NB4 (cell line): ENCODE results near the gene LRRC34.

Experiments
- DNase-seq: peaks from one replicate; pipeline ENCODE4 v3.0.0; 2010; ENCODE audit warnings: low read depth
- H3K4me3 ChIP-seq: one replicate; pipeline ENCODE4 v1.5.1; 2011; ENCODE audit warnings: mild to moderate bottlenecking, low read depth, low read length, moderate library complexity
- MYC ChIP-seq: IDR thresholded peaks from 2 replicates; pipeline ENCODE4 v1.6.1; 2011; ENCODE audit warnings: low read depth, low read length
- POLR2A ChIP-seq: IDR thresholded peaks from 2 replicates; pipeline ENCODE4 v1.6.1; 2011; ENCODE audit warnings: mild to moderate bottlenecking; ENCODE audit not compliant: insufficient read length; ENCODE audit errors: extremely low read depth
- TF ChIP-seq, protein P1 (sequence below): IDR thresholded peaks from one replicate; pipeline ENCODE4 v1.5.1; 2012; ENCODE audit warnings: low read depth, low read length
- TF ChIP-seq, protein P2 (sequence below): IDR thresholded peaks from 2 replicates; pipeline ENCODE4 v1.6.1; 2011; ENCODE audit warnings: low read depth, low read length

The LRRC34 gene

DNA sequence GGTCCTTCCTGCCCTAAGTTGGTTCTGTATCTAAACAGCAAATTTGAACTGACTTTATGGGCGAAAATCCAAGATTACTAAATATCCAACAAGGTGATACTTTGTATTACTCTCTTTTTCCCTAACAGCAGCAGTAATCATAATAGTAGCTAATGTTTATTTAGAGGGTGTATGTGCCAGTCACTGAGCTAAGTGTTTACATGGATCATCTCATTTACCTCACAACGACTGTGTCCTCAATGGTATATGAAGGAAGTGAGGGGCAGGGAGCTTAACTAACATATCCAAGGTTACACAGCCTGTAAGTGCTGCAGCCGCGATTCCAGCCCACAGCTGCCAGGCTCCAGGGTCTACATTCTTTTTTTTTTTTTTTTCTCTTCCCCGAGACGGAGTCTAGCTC is 10.3 kb upstream of the LRRC34 start:
- no peak for DNase-seq
- TF ChIP-seq MYC (no peak), POLR2A (no peak)
- TF ChIP-seq, protein P1, sequence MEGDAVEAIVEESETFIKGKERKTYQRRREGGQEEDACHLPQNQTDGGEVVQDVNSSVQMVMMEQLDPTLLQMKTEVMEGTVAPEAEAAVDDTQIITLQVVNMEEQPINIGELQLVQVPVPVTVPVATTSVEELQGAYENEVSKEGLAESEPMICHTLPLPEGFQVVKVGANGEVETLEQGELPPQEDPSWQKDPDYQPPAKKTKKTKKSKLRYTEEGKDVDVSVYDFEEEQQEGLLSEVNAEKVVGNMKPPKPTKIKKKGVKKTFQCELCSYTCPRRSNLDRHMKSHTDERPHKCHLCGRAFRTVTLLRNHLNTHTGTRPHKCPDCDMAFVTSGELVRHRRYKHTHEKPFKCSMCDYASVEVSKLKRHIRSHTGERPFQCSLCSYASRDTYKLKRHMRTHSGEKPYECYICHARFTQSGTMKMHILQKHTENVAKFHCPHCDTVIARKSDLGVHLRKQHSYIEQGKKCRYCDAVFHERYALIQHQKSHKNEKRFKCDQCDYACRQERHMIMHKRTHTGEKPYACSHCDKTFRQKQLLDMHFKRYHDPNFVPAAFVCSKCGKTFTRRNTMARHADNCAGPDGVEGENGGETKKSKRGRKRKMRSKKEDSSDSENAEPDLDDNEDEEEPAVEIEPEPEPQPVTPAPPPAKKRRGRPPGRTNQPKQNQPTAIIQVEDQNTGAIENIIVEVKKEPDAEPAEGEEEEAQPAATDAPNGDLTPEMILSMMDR: no peak
- TF ChIP-seq, protein P2, sequence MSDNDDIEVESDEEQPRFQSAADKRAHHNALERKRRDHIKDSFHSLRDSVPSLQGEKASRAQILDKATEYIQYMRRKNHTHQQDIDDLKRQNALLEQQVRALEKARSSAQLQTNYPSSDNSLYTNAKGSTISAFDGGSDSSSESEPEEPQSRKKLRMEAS: no peak
- H3K4me3 ChIP-seq: no peak overlapping the region

DNA sequence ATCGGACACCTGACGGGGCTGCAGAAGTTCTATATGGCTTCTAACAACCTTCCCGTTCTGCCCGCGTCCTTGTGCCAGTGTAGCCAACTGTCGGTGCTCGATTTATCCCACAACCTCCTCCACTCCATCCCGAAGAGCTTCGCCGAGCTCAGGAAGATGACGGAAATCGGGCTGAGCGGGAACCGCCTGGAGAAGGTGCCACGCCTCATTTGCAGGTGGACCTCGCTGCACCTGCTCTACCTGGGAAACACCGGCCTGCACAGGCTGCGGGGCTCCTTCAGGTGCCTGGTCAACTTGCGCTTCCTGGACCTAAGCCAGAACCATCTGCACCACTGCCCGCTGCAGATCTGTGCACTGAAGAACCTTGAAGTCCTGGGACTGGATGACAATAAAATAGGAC is 9.8 kb upstream of the LRRC34 start:
- no peak for DNase-seq
- TF ChIP-seq, protein P2: no peak
- TF ChIP-seq MYC (no peak), POLR2A (no peak)
- TF ChIP-seq, protein P1: no peak
- no peak overlapping the region for H3K4me3 ChIP-seq

DNA sequence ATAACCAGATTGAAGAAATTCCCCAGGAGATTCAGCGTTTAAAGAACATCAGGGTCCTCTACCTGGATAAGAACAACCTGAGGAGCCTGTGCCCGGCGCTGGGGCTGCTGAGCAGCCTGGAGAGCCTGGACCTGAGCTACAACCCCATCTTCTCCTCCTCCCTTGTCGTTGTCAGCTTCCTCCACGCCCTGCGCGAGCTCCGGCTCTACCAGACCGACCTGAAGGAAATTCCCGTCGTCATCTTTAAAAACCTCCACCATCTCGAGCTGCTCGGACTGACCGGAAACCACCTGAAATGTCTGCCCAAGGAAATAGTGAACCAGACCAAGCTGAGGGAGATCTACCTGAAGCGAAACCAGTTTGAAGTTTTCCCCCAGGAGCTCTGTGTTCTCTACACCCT is 9.4 kb upstream of the LRRC34 start:
- DNase-seq: no peak

DNA sequence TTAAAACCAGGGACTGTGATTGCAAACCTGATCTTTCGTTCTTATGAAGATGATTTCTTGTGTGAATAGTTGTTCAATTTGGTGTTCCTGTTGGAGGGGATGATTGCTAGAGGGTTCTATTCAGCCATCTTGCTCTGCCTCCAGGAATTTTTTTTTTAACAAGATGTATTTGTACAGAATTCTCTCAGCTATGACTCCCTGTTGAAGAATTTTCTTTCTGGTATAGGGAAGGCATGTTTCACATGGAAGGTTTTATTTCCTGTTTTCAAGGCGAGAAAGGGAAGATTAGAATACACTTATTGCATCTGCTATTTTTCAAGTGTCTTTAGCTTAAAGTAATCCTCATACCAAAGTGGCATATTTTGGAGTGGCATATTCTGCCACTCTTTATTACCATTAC is 5.6 kb upstream of the LRRC34 start:
- TF ChIP-seq, protein P2: no peak
- TF ChIP-seq MYC: no peak
- TF ChIP-seq POLR2A: no peak
- TF ChIP-seq, protein P1: no peak
- DNase-seq: no peak
- no peak overlapping the region for H3K4me3 ChIP-seq

More for the DNA sequence above, 9.4 kb upstream of the LRRC34 start:
- TF ChIP-seq POLR2A (no peak), MYC (no peak)
- TF ChIP-seq, protein P2: no peak
- TF ChIP-seq, protein P1: no peak
- no peak overlapping the region for H3K4me3 ChIP-seq

DNA sequence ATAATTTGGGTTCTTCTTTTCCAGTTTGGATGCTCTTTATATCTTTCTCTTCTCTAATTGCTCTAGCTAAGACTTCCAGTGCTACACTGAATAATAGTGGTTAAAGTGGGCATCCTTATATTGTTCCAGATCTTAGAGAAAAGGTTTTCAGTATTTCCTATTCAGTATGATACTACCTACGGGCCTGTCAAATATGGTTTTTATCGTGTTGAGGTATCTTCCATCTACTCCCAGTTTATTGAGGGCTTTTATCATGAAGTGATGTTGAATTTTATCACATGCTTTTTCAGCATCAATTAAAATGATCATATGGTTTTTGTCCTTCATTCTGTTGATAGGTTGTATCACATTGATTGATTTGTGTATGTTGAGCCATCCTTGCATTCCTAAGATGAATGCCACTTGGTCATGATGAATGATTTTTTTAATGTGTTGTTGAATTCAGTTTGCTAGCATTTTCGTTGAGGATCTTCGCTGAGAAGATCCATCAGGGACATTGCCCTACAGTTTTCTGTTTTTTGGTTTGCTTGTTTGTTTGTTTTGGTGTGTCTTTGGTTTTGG is 3.0 kb upstream of the LRRC34 start:
- H3K4me3 ChIP-seq: no peak overlapping the region
- no peak for DNase-seq
- TF ChIP-seq MYC (no peak), POLR2A (no peak)
- TF ChIP-seq, protein P2: no peak
- TF ChIP-seq, protein P1: no peak
